Renal cortical epithelial cell (primary cell): ENCODE measurements around the gene HIVEP3. TPM values are rescaled to one million over a fixed set of nuclear protein-coding genes. Genes with fewer than 3 reads are reported as not detected.

ENCODE experiments used
- DNase-seq: peaks from one replicate; pipeline ENCODE4 v3.0.0-alpha.2; 2011; ENCODE audit warnings: low read depth
- total RNA-seq: library from RNA; depleted of rRNA; stranded (reverse); fragments of >200 nt; gene quantifications from 2 replicates; pipeline ENCODE4 v1.2.3, GENCODE V29; 2014

The HIVEP3 gene
- total RNA-seq, 1 donor from 2014 or later: 3.3 TPM

- DNase-seq: no peak
These were observed 44.5 kb downstream of the HIVEP3 start for GRCh38 chr1:41874151-41874719.

GRCh38 chr1:41872074-41872473 lies 46.6 kb downstream of the HIVEP3 start:
- no peak for DNase-seq

- peak; percentile 85 for DNase-seq
These were observed 48.6 kb downstream of the HIVEP3 start for GRCh38 chr1:41870076-41870562.

GRCh38 chr1:41868241-41868998 lies 50.3 kb downstream of the HIVEP3 start:
- peak; percentile 21 for DNase-seq

- DNase-seq: no peak
These were observed 52.4 kb downstream of the HIVEP3 start for GRCh38 chr1:41866285-41866684.

- no peak for DNase-seq
These were observed 54.2 kb downstream of the HIVEP3 start for GRCh38 chr1:41864471-41865040.

GRCh38 chr1:41863718-41864117 lies 55.0 kb downstream of the HIVEP3 start:
- no peak for DNase-seq

- peak; percentile 92 for DNase-seq
These were observed 56.1 kb downstream of the HIVEP3 start for GRCh38 chr1:41862384-41863221.

GRCh38 chr1:41861535-41862383 lies 57.0 kb downstream of the HIVEP3 start:
- no peak for DNase-seq

GRCh38 chr1:41860771-41861170 lies 58.0 kb downstream of the HIVEP3 start:
- no peak for DNase-seq

- peak; percentile 39 for DNase-seq
These were observed 58.5 kb downstream of the HIVEP3 start for GRCh38 chr1:41860214-41860613.

GRCh38 chr1:41859686-41860085 lies 59.0 kb downstream of the HIVEP3 start:
- DNase-seq: peak; percentile 47

GRCh38 chr1:41856944-41857285 lies 61.8 kb downstream of the HIVEP3 start:
- no peak for DNase-seq

- no peak for DNase-seq
These were observed 62.4 kb downstream of the HIVEP3 start for GRCh38 chr1:41856151-41856943.

GRCh38 chr1:41855713-41856112 lies 63.0 kb downstream of the HIVEP3 start:
- DNase-seq: peak; percentile 75

GRCh38 chr1:41853907-41854306 lies 64.8 kb downstream of the HIVEP3 start:
- DNase-seq: no peak

GRCh38 chr1:41852091-41852490 lies 66.6 kb downstream of the HIVEP3 start:
- no peak for DNase-seq

- peak; percentile 92 for DNase-seq
These were observed 67.1 kb downstream of the HIVEP3 start for GRCh38 chr1:41851589-41851988.

- peak; percentile 27 for DNase-seq
These were observed 68.7 kb downstream of the HIVEP3 start for GRCh38 chr1:41850029-41850428.

GRCh38 chr1:41849211-41849759 lies 69.4 kb downstream of the HIVEP3 start:
- DNase-seq: no peak
